ENCODE results near the gene POLN.

Gene POLN

GRCh38 chr4:2068198-2068470, 173.8 kb downstream of the POLN start:
- H3K9ac ChIP-seq (ENCODE audit: low read length), result no peak overlapping the region
- no peak overlapping the region for H3K27ac ChIP-seq (ENCODE audit: low read depth, low read length, poor library complexity, severe bottlenecking)
- H3K36me3 ChIP-seq (ENCODE audit: insufficient read depth, low read length), result no peaks in the 10 kb centered on the region
- H3K9me3 ChIP-seq (ENCODE audit: low read length), result no peaks in the 10 kb centered on the region
- H3K4me3 ChIP-seq (ENCODE audit: low read depth, low read length, poor library complexity, severe bottlenecking), result no peak overlapping the region
- no peak overlapping the region for H2AFZ ChIP-seq (ENCODE audit: low read length)
- H3K4me1 ChIP-seq (ENCODE audit: insufficient read depth, low read length, severe bottlenecking), result no peaks in the 10 kb centered on the region
- H3K79me2 ChIP-seq (ENCODE audit: insufficient read depth, low read length), result no peaks in the 10 kb centered on the region
- TF ChIP-seq EZH2 (IDR thresholded peaks at IDR 0.05; ENCODE audit: borderline replicate concordance, low read length) (no peak), CTCF (IDR thresholded peaks at IDR 0.05; ENCODE audit: low read length) (no peak)
- H4K20me1 ChIP-seq (ENCODE audit: insufficient read depth, low read length), result no peaks in the 10 kb centered on the region
- no peaks in the 10 kb centered on the region for H3K9me2 ChIP-seq (ENCODE audit: low read depth, low read length)
- no peaks in the 10 kb centered on the region for H3F3A ChIP-seq (ENCODE audit: insufficient read depth, low read length)
- H3K27me3 ChIP-seq (ENCODE audit: insufficient read depth, low read length), result no peaks in the 10 kb centered on the region
- no peak overlapping the region for H3K4me2 ChIP-seq (ENCODE audit: low read length)

GRCh38 chr4:2067446-2068197, 174.3 kb downstream of the POLN start:
- Histone ChIP-seq H3K27ac (ENCODE audit: low read depth, low read length, poor library complexity, severe bottlenecking) (no peak overlapping the region), H3K9ac (ENCODE audit: low read length) (no peak overlapping the region), H3K4me3 (ENCODE audit: low read depth, low read length, poor library complexity, severe bottlenecking) (no peak overlapping the region), H3K4me2 (ENCODE audit: low read length) (no peak overlapping the region), H3K27me3 (ENCODE audit: insufficient read depth, low read length) (no peaks in the 10 kb centered on the region), H3F3A (ENCODE audit: insufficient read depth, low read length) (no peaks in the 10 kb centered on the region), H3K4me1 (ENCODE audit: insufficient read depth, low read length, severe bottlenecking) (no peaks in the 10 kb centered on the region), H4K20me1 (ENCODE audit: insufficient read depth, low read length) (no peaks in the 10 kb centered on the region), H3K79me2 (ENCODE audit: insufficient read depth, low read length) (no peaks in the 10 kb centered on the region), H3K36me3 (ENCODE audit: insufficient read depth, low read length) (no peaks in the 10 kb centered on the region), H3K9me2 (ENCODE audit: low read depth, low read length) (no peaks in the 10 kb centered on the region), H2AFZ (ENCODE audit: low read length) (no peak overlapping the region), H3K9me3 (ENCODE audit: low read length) (no peaks in the 10 kb centered on the region)
- TF ChIP-seq CTCF (IDR thresholded peaks at IDR 0.05; ENCODE audit: low read length) (no peak), EZH2 (IDR thresholded peaks at IDR 0.05; ENCODE audit: borderline replicate concordance, low read length) (no peak)

GRCh38 chr4:2066571-2067445, 175.1 kb downstream of the POLN start:
- Histone ChIP-seq H3K4me1 (ENCODE audit: insufficient read depth, low read length, severe bottlenecking) (no peaks in the 10 kb centered on the region), H2AFZ (ENCODE audit: low read length) (no peak overlapping the region), H3K27me3 (ENCODE audit: insufficient read depth, low read length) (no peaks in the 10 kb centered on the region), H3K4me2 (ENCODE audit: low read length) (no peak overlapping the region), H3K9me3 (ENCODE audit: low read length) (no peaks in the 10 kb centered on the region), H3K79me2 (ENCODE audit: insufficient read depth, low read length) (no peaks in the 10 kb centered on the region), H4K20me1 (ENCODE audit: insufficient read depth, low read length) (no peaks in the 10 kb centered on the region), H3K9me2 (ENCODE audit: low read depth, low read length) (no peaks in the 10 kb centered on the region), H3K4me3 (ENCODE audit: low read depth, low read length, poor library complexity, severe bottlenecking) (no peak overlapping the region), H3K9ac (ENCODE audit: low read length) (no peak overlapping the region), H3K27ac (ENCODE audit: low read depth, low read length, poor library complexity, severe bottlenecking) (no peak overlapping the region), H3K36me3 (ENCODE audit: insufficient read depth, low read length) (no peaks in the 10 kb centered on the region), H3F3A (ENCODE audit: insufficient read depth, low read length) (no peaks in the 10 kb centered on the region)
- TF ChIP-seq EZH2 (IDR thresholded peaks at IDR 0.05; ENCODE audit: borderline replicate concordance, low read length) (no peak), CTCF (IDR thresholded peaks at IDR 0.05; ENCODE audit: low read length) (no peak)
